GM12873 (cell line): Measurements from ENCODE around the gene SELL.

ENCODE experiments used
- CTCF ChIP-seq: IDR thresholded peaks from 2 replicates; pipeline ENCODE4 v1.5.1; 2012; ENCODE audit warnings: low read depth, mild to moderate bottlenecking, moderate library complexity, low read length, control low read depth; ENCODE audit not compliant: insufficient read depth; ENCODE audit errors: missing control alignments

Gene SELL

DNA sequence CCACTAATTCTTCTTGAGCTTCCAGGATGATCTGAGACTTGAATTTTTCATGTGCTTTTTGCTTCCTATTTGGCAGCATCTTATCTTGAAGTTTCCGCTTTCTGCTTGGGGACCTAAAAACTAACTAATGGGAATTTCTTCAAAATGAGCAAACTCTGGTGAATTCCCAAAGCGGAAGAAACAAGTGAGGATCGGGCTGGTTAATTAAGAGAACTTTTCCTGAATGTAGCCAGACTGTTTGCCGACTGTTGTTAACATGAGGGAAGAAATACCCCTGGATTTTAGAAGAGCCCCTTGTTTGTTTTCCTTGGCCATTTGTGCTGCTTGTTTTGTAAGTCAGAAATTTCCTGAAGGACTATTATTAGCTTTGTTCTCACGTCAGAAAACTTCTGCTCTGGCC, 28.6 kb upstream of the SELL start:
- no peak for TF ChIP-seq CTCF

GRCh38 chr1:169733924-169734323, 22.5 kb upstream of the SELL start, which contains the start of gene SELE:
TSS of gene SELE (minus strand) at chr1:169734079. CDS start at chr1:169733612, 467 bp downstream.
- TF ChIP-seq CTCF = no peak

DNA sequence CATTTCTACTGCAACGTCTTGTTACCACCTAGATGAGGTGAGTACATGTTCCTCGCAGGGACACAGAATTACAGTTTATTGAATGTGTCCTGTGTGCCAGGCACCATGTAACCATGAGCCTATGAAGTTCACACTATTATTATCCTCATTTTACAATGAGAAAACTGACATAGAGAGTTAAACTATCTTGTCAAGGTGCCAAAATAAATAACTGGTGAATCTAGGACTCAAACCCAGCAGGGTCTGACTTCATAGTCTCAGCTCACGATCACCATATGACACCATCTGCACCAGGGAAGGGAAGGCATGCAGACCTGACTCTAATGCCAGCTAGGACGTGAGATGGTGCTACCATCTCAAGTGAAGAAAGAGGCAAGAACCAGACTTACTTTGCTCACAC, 20.0 kb upstream of the SELL start:
- TF ChIP-seq CTCF = no peak

GRCh38 chr1:169729991-169730390, 18.6 kb upstream of the SELL start:
- no peak for TF ChIP-seq CTCF

- TF ChIP-seq CTCF = no peak
Measured at GRCh38 chr1:169727307-169727706, 15.9 kb upstream of the SELL start.

- no peak for TF ChIP-seq CTCF
Measured at GRCh38 chr1:169726851-169727250, 15.4 kb upstream of the SELL start.

- no peak for TF ChIP-seq CTCF
Measured at GRCh38 chr1:169725930-169726329, 14.5 kb upstream of the SELL start.

- TF ChIP-seq CTCF = no peak
Measured at GRCh38 chr1:169724168-169724567, 12.7 kb upstream of the SELL start.
